ENCODE measurements around the gene KIF5C. TPM values are rescaled to one million over a fixed set of nuclear protein-coding genes. Genes with fewer than 3 reads are reported as not detected.

Gene KIF5C
- total and polyA plus RNA-seq, 4 donors: 0.06 to 0.25 (median 0.14) TPM

DNA sequence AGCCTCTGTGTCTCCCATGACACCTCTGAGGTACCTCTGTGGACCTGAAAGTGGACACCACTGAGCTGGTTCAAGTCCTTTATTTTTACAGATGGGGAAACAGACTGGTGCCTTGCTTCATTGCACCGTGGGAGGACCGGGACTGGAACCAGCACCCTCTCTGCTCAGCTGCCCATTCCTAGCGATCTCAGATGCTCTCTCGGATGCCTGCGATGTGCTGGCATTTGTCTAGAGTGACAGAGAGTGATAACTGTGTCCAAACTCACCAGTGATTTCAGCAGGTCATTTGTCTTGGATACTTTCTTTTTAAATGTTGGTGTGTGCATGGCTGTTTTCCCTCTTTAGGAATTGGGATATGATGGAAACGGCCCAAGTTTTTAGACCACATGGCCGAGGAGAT is 133.4 kb downstream of the KIF5C start:
- H3K4me1 ChIP-seq (ENCODE audit: control insufficient read depth in 4 of 4, insufficient read depth in 4 of 4, low read length in 3 of 4): no peaks in the 10 kb centered on the region
- H3K27me3 ChIP-seq (ENCODE audit: control insufficient read depth in 4 of 4, insufficient read depth in 4 of 4, low read length in 3 of 4): no peaks in the 10 kb centered on the region
- no peaks in the 10 kb centered on the region for H3K9me3 ChIP-seq (ENCODE audit: control insufficient read depth in 4 of 4, low read length in 3 of 4)
- no peak for TF ChIP-seq HNF4A (conservative IDR thresholded peaks at IDR 0.05)
- TF ChIP-seq RXRA (IDR thresholded peaks at IDR 0.05): no peak
- no peak for TF ChIP-seq TAF1 (conservative IDR thresholded peaks at IDR 0.05)
- no peak for TF ChIP-seq JUND (IDR thresholded peaks at IDR 0.05)
- no peak for TF ChIP-seq NR2F2 (IDR thresholded peaks at IDR 0.05)
- TF ChIP-seq FOXA2 (IDR thresholded peaks at IDR 0.05): no peak
- no peak for TF ChIP-seq SP1 (IDR thresholded peaks at IDR 0.05)
- no peak overlapping the region for H3K27ac ChIP-seq (ENCODE audit: low read depth in 1 of 2, low read length in 2 of 2)
- no peak for DNase-seq (ENCODE audit: low spot score)
- H3K36me3 ChIP-seq (ENCODE audit: control insufficient read depth in 4 of 4, insufficient read depth in 3 of 4, low read depth in 1 of 4, low read length in 3 of 4): no peaks in the 10 kb centered on the region
- WGBS: 80% methylated on average over 7 of the region's 7 CpGs
- H3K4me3 ChIP-seq (ENCODE audit: low read depth in 1 of 3, low read length in 3 of 3): no peak overlapping the region
- H3K9ac ChIP-seq (ENCODE audit: low read depth in 1 of 2, low read length in 2 of 2): no peak overlapping the region

DNA sequence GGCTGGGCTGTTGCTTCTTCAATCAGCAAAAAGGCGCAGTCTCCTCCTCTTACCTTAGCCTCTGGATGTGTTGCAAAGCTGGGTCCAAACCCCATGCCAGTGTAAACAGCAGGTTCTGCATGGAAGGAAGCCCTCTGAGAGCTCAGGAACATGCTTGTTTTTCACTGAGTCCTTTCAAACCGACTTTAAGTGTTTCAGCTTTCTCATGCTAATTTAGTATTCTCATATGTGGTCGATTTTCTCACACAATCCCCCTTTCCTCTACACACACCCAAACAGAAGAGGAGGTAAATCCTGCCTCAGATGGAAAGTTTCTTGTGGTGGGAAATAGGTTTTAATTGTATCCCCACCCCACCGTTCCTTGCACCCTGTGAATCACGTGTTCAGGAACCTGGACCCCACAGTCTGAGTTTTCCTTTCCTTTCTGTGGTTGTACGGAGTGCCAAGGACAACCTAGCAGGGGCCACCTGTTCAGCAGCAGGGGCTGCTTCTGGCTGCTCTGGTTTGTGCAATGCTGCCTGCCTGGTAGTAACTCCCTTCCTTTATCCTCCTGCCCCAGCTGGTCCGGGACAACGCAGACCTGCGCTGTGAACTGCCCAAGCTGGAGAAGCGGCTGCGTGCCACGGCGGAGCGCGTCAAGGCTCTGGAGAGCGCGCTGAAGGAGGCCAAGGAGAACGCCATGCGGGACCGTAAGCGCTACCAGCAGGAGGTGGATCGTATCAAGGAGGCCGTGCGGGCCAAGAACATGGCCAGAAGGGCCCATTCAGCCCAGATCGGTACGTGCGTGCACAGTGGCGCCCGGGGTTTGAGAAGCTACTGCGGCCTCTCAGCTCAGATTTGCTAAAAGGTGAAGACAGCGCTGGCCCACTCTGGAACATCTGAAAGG is 134.8 kb downstream of the KIF5C start:
- TF ChIP-seq FOXA2 (IDR thresholded peaks at IDR 0.05) (no peak), EGR1 (IDR thresholded peaks at IDR 0.05; ENCODE audit: low read depth in 2 of 2) (no peak), JUND (IDR thresholded peaks at IDR 0.05) (no peak), RAD21 (IDR thresholded peaks at IDR 0.05) (no peak), GABPA (IDR thresholded peaks at IDR 0.05 in 1 of 2, conservative IDR thresholded peaks at IDR 0.05 in 1 of 2) (no peak)

GRCh38 chr2:149012545-149012944 is 137.5 kb downstream of the KIF5C start:
- DNase-seq (ENCODE audit: low spot score): no peak
- 94% methylated on average over 9 of the region's 9 CpGs for WGBS

More for the DNA sequence above, 134.8 kb downstream of the KIF5C start:
- Histone ChIP-seq H3K27ac (ENCODE audit: low read depth in 1 of 2, low read length in 2 of 2) (no peak overlapping the region), H3K36me3 (ENCODE audit: control insufficient read depth in 4 of 4, insufficient read depth in 3 of 4, low read depth in 1 of 4, low read length in 3 of 4) (no peaks in the 10 kb centered on the region), H3K9ac (ENCODE audit: low read depth in 1 of 2, low read length in 2 of 2) (no peak overlapping the region), H3K9me3 (ENCODE audit: control insufficient read depth in 4 of 4, low read length in 3 of 4) (no peaks in the 10 kb centered on the region), H3K4me1 (ENCODE audit: control insufficient read depth in 4 of 4, insufficient read depth in 4 of 4, low read length in 3 of 4) (no peaks in the 10 kb centered on the region), H3K4me3 (ENCODE audit: low read depth in 1 of 3, low read length in 3 of 3) (no peak overlapping the region), H3K27me3 (ENCODE audit: control insufficient read depth in 4 of 4, insufficient read depth in 4 of 4, low read length in 3 of 4) (no peaks in the 10 kb centered on the region)
- WGBS: 94% methylated on average over 31 of the region's 31 CpGs
- no peak for DNase-seq (ENCODE audit: low spot score)

More at GRCh38 chr2:149012545-149012944, 137.5 kb downstream of the KIF5C start:
- no peak overlapping the region for H3K27ac ChIP-seq (ENCODE audit: low read depth in 1 of 2, low read length in 2 of 2)
- H3K4me3 ChIP-seq (ENCODE audit: low read depth in 1 of 3, low read length in 3 of 3): no peak overlapping the region
- H3K27me3 ChIP-seq (ENCODE audit: control insufficient read depth in 4 of 4, insufficient read depth in 4 of 4, low read length in 3 of 4): no peaks in the 10 kb centered on the region
- no peak for TF ChIP-seq GABPA (IDR thresholded peaks at IDR 0.05 in 1 of 2, conservative IDR thresholded peaks at IDR 0.05 in 1 of 2)
- no peak for TF ChIP-seq EGR1 (IDR thresholded peaks at IDR 0.05; ENCODE audit: low read depth in 2 of 2)
- no peak for TF ChIP-seq NR2F2 (IDR thresholded peaks at IDR 0.05)
- TF ChIP-seq TAF1 (conservative IDR thresholded peaks at IDR 0.05): no peak
- TF ChIP-seq FOXA1 (IDR thresholded peaks at IDR 0.05): no peak
- TF ChIP-seq, protein P1, sequence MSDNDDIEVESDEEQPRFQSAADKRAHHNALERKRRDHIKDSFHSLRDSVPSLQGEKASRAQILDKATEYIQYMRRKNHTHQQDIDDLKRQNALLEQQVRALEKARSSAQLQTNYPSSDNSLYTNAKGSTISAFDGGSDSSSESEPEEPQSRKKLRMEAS (IDR thresholded peaks at IDR 0.05): no peak
- TF ChIP-seq, protein P2, sequence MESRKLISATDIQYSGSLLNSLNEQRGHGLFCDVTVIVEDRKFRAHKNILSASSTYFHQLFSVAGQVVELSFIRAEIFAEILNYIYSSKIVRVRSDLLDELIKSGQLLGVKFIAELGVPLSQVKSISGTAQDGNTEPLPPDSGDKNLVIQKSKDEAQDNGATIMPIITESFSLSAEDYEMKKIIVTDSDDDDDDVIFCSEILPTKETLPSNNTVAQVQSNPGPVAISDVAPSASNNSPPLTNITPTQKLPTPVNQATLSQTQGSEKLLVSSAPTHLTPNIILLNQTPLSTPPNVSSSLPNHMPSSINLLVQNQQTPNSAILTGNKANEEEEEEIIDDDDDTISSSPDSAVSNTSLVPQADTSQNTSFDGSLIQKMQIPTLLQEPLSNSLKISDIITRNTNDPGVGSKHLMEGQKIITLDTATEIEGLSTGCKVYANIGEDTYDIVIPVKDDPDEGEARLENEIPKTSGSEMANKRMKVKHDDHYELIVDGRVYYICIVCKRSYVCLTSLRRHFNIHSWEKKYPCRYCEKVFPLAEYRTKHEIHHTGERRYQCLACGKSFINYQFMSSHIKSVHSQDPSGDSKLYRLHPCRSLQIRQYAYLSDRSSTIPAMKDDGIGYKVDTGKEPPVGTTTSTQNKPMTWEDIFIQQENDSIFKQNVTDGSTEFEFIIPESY (IDR thresholded peaks at IDR 0.05): no peak
- TF ChIP-seq YY1 (IDR thresholded peaks at IDR 0.05): no peak
- no peak for TF ChIP-seq HNF4A (conservative IDR thresholded peaks at IDR 0.05)
- TF ChIP-seq CTCF (IDR thresholded peaks at IDR 0.05; ENCODE audit: low read depth, low read length, missing input control): no peak
- TF ChIP-seq, protein P3, sequence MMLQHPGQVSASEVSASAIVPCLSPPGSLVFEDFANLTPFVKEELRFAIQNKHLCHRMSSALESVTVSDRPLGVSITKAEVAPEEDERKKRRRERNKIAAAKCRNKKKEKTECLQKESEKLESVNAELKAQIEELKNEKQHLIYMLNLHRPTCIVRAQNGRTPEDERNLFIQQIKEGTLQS (IDR thresholded peaks at IDR 0.05): no peak
- TF ChIP-seq HNF4G (IDR thresholded peaks at IDR 0.05): no peak
- no peaks in the 10 kb centered on the region for H3K9me3 ChIP-seq (ENCODE audit: control insufficient read depth in 4 of 4, low read length in 3 of 4)
- H3K9ac ChIP-seq (ENCODE audit: low read depth in 1 of 2, low read length in 2 of 2): no peak overlapping the region
- no peaks in the 10 kb centered on the region for H3K36me3 ChIP-seq (ENCODE audit: control insufficient read depth in 4 of 4, insufficient read depth in 3 of 4, low read depth in 1 of 4, low read length in 3 of 4)
- no peaks in the 10 kb centered on the region for H3K4me1 ChIP-seq (ENCODE audit: control insufficient read depth in 4 of 4, insufficient read depth in 4 of 4, low read length in 3 of 4)
